ENCODE measurements around the gene IL4R.

DNA sequence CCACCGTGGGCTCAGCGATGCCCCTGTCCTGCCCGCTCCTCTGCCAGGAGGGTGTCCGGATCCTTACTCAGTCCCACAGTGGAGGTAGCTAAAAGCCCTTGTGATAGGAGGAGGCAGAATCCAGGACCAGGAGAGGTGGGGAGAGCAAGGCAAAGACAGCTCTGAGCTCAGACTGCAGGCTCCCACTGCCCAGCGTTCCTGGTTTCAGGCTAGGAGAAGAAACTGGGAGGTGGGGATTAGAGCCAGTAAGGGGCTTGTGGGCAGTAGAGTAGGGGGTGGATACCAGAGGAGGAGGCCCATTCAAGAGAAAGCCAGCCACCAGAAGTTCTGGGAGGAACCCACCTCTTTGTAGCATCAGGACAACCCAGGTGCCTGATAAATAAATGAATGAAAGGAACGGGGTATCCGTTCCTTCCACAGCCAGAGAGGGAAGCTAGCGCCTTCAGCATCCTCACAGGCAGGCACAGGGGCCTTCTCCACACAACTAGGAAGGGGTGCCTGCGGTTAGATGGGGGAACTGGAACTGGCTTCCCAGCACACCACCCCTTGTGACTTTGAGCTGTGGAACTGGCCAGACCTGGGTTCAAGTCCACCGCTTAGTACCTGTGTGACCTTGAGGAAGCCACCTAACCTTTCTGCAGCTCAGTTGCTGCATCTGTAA lies 90.5 kb downstream of the IL4R start:
- TF ChIP-seq CTCF (IDR thresholded peaks at IDR 0.05) = no peak
- TF ChIP-seq EZH2 (IDR thresholded peaks at IDR 0.05) = no peak
- no peak for TF ChIP-seq EZH2phosphoT487 (IDR thresholded peaks at IDR 0.05)
